K562 (cell line): ENCODE data around the gene ADGRF1.

Source experiments
- ELF1 ChIP-seq: fragments of 200-800 bp; sonication (Bioruptor generic); IDR thresholded peaks from 2 replicates; pipeline ENCODE4 v1.6.1; 2016; ENCODE audit warnings: missing genetic modification characterization, missing compliant biosample characterization
- FOXA3 ChIP-seq, 2 experiments: fragments of 450-650 bp in 1 of 2; sonication (generic) in 1 of 2; formaldehyde crosslinking; IDR thresholded peaks in 1 of 2; conservative IDR thresholded peaks in 1 of 2; 2 replicates each; pipeline versions ENCODE4 v1.4.0 to v1.8.0; 2020 to 2022; ENCODE audit warnings: mild to moderate bottlenecking in 2 of 2, missing genetic modification reagents in 1 of 2
- MXI1 ChIP-seq: IDR thresholded peaks from 2 replicates; pipeline ENCODE4 v1.6.1; 2011; ENCODE audit warnings: low read depth, mild to moderate bottlenecking, improper control_type of control experiment, low read length

DNA sequence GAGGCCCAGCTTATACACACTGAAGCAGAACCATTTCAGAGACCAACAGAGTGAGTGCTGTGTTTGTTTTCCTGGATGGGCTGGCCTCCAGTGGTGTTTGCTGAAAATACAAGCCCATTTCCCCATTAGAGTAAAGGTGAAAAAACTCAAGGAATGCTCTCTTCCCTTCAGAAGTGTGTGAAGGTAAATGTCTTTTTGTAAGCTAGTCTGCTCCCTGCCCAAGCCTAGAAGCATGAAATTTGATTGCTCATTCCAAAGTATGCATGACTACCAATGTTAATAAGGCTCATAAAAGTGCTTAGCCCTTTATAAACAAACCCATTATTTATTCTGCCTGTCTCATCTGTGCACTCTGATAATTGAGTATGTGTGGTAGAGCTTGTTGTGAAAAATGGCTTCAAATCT lies 59.1 kb downstream of the ADGRF1 start:
- TF ChIP-seq FOXA3 (CRISPR knock-in tag; conservative IDR thresholded peaks at IDR 0.05 in 1 of 2, IDR thresholded peaks at IDR 0.05 in 1 of 2) (no peak), MXI1 (no peak), ELF1 (tag) (no peak)
